NCI-H446 treated with DMSO at 0.1 percent for 48 hours (cell line): ENCODE results near the gene ACTR1B.
"Not testable (repeated sequence)": the region's sequence is repeated elsewhere in the genome, so short reads cannot be mapped to it uniquely, and the experiment has no call there.

ENCODE experiments used
- DNase-seq: peaks from one replicate; lab custom pipeline; 2025; lab: John Stamatoyannopoulos, UW

The ACTR1B gene

DNA sequence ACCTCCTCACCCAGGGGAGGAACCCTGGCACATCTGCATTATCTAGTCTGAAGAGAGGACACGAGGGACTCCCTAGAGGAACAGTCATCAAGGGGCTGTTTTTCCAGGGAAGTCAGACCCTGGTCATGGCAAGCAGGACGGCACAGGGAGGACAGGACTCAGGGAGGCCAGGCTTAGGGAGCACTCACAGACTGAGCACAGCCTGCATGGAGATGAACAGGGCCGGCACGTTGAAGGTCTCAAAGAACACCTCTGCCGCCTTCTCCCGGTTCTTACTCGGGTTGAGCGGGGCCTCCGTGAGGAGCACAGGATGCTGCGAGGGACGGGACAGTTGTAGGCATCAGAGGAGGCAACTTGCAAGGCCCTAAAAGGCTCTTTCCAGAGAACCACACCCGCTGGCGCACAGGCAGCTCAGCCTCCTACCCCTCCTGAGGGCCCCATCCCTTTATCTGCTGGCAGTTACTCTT is 5.1 kb downstream of the ACTR1B start:
- no peak for DNase-seq

DNA sequence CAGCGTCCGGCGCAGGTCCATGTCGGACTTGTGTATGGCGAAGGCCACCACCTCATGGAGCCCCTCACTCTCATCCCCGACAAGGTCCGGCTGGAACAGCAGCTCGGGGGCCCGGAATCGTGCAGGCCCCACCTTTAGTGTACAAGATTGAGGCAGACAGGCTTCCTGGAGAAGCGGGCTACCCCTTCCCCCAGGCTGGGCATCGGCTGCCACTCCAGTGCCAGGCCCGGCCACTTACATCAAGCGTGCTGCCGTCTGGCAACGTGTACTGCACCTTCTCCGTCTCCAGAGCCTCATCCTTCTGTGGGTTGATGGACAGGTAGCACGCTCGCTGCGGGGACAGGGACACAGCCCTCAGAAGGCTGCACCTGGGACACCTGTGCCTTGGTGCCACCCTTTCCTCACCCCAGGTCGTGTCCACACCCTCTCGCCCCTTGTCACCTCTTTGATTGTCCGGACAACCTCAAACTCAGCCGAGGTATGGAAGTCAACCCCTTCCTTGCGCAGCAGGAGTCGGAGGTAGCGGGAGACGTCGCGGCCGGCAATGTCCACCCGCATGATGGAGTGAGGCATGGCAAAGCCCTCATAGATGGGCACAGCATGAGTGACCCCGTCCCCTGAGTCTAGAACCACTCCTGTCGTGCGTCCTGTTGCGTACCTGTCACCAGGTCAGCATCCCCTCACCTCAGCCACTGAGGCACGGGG is 5.7 kb downstream of the ACTR1B start:
- DNase-seq: no peak

DNA sequence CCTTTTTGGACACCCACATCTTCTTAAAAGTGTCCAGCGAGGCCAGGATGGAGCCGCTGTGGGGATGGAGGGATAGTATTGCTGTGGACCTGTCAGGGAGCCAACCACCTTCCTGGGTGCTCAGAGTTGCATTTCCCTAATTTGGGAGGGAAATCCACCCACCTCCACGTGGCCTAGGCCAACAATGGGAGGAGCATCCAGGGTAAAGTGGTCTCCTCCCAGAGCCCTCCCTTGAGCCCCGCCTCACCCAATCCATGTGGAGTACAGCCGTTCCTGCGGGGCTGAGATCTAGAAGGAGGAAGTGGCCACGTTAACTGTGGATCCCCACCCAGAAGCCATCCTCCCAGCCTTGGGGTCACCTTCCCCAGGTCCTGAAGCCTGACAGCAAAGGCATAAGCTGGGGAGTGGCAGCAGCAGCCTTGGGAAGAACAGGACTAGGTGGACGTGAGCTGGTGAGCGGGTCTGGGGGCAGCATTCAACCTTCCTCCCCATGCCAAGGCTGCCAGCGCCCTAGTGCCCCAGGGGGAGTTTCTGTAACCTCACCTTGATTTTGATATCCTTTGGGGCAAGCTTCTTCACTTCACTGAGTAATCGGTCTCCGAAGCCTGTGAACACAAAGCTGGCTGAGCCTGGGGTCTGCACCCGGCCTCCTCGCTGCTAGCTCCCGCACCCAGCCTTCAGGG is 6.8 kb downstream of the ACTR1B start:
- DNase-seq: no peak

DNA sequence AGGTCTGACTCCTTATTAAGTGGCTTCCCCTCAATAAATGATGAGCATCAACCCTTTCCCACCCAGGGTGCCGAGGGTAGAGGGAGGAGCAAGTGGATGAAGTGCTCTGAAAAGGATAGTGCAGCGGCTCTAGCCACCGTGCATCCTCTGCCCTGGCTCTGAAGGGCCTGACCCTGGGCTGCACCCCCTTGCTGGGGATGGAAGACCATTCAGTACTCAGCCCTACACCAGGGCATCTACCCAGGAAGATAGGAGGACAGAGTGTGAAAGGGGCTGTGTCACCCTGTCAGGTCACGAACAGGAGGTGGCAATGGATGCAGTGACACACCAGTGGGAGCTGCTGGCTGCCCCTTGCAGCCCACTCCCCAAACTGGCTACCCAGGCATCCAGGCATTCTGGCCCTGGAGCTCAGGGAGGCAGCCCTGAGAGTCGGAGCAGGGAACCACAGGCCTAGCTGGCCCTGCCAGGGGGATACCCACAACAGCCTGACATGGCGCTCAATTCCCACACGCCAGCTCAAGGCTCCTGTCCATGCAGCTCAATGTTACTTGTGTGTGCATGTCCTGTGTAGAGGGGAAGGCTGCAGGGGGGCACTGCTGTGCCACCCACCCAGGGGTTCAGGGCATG is 7.6 kb downstream of the ACTR1B start:
- no peak for DNase-seq

DNA sequence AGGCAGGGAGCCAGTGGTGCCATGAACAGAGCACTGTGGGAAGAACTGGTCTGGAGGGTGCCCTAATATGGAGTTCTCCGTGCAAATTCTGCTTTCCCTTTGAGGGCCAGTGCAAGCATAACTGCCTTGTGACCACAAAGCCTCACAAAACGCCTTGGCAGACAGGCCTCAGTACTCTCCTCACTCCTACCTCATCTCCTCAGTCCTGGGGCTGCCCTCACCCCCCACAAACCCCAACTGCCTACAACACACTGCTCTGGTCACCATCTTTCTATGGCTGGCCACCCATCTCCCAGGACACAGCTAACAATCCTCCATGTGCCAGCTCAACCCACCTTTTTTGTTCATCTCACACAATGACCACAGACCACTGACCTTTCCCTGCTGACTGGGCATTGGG is 9.1 kb downstream of the ACTR1B start:
- DNase-seq: no peak

DNA sequence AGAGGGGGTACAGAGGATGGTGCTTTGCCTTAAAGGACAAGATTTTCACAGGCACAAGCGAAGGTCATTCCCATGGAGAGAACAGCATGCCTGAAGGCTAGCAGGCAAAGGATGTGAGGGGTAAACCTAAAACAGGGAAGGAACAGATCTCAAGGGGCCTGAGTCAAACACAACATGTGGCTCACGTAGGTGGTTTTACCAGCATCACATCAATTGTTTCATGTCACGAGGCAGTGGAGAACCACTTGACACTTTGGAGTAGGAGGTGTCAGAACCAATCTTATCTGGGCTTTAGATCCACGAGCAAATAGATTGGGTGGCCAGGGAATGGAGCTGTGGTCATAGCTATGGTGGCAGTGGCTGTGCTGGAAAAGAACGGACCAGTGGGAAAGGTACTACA is 9.5 kb downstream of the ACTR1B start:
- DNase-seq: no peak

DNA sequence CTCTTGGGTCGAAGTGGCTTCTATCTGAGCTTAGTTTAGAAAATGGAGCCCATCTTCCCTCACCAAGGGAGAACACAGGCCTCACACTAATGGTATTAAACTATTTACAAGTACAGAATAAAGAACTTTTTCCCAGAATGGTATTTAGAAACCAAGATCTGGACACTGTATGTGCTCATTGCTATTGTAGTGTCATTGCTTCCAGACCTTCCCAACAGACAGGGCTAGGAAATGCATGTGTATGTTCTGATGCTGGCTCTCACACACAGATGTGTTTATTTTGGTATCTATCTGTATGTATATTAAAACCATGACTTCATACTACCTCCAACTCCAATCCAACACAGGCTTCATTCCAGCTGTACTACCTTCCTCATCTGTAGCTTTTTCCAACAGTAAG is 10.0 kb downstream of the ACTR1B start:
- DNase-seq: no peak

DNA sequence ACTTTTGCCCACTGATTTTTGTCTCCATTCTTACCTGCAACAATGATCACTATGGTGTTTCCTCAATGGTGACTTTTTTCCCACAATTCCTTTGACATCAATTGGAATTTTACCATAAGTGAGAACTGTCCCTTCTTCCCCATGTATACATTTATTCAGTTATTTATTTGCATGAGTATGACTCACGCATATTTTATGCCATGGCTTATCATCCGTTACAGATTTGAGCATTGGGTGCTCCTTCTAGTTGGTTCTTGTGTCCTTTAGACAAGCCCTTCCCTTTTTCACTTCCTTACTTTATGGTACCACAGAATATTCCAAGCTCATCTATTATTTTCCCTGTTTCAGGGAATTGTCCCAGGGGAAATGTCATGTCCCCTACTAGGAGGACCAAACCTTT is 10.4 kb downstream of the ACTR1B start:
- no peak for DNase-seq

DNA sequence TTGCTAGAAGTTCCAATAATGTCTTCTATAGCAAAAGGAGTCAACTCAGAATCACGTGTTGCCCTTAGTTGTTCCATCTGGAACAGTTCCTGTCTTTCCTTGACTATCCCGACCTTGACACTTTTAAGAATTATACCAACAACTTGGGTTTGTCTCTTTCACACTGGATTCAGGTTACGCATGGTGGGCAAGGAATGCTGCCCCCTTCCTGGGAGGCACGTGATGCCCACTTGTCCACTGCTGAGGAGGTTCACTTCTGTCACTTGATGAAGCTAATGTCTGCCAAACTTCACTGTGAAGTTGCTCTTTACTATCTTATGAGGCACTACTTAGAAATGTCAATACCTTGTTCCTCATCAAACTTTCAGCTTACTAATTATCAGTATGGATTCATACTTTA is 12.7 kb downstream of the ACTR1B start:
- DNase-seq: no peak

DNA sequence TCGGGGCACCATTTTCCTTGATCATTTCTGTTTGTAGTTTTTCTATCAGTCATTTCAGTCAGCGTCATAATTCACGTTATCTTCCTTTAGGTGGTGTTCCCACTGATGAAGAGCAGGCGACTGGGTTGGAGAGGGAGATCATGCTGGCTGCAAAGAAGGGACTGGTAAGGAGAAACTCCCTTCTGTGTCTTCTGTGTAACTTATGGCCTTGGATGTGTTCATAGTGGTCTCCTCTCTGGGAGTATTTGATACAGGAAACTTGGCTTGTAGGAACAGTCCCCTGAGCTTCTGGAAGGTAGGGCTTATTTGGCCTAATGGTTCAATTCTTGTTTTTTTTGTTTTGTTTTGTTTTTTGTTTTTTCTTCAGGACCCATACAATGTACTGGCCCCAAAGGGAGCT is 16.9 kb downstream of the ACTR1B start:
- DNase-seq: no peak

DNA sequence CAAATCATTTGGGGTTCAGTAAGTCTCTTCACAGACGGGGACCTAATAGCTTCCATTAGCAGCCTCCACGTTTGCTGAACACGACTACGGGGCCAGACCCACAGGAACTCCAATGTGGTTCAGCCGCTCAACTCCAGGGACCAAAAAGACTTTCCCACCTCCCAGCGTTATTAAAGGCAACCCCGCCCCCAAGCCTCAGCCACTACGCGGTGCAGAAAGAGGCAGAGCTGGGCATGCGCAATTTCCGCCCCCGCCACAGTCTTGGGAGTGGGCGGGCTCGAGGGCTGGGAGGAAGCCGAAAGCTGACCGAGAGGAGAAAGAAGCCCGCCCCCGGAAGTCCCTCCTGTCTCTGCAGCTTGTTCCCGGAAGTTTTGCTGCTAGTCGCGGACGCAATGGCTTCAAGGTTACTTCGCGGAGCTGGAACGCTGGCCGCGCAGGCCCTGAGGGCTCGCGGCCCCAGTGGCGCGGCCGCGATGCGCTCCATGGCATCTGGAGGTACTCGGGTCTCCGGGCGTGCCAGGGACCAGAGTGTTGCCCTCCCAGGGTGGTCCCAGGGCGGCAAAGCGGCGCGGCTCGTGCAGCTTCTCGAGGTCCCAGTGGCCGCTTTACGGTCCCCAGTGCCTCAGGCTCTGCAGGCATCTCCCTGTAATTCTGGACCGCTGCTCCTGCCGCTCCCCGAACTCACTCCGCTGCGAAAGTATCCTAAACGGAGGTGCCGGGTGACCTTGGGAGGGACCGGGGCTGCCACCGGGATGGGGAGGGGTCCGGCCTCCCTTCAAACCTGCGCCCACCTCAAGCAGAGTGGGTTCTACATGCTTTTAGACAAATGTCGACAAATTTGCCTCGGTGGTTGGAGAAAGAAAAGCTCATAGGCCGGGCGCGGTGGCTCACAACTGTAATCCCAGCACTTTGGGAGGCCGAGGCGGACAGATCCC is 17.9 kb downstream of the ACTR1B start, which contains the start of gene COX5B:
TSS of gene COX5B (plus strand) at position 368 of the 935 bp plus-strand sequence. CDS start at position 393, 25 bp downstream.
- peak; percentile 92 for DNase-seq

DNA sequence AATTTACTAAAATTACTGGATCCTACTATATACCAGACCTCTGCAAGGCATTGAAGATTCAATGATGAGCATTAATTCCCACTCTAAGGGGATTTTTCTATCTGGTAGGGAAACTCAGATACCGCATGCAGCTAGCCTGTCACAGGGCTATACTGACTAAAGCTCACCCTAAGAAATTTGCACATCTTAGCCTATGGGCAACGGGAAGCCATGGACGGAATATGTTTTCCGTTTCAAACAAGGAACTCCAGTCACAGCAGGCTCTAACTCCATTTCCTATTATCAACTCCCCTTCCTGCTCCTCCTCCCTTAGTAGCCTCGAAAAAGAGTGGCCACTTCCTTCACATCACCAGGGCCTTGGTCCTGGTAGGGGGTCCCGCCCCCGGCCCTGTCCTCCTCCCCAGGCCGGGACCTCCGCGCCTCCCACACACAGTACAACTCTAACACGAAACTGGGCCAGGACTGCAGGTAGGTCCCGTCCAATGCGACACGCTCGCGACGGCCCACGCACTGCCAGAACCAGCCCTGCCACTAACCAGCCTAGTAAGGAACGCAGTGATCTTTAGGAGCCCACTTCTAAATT is 18.6 kb downstream of the ACTR1B start:
- no peak for DNase-seq

DNA sequence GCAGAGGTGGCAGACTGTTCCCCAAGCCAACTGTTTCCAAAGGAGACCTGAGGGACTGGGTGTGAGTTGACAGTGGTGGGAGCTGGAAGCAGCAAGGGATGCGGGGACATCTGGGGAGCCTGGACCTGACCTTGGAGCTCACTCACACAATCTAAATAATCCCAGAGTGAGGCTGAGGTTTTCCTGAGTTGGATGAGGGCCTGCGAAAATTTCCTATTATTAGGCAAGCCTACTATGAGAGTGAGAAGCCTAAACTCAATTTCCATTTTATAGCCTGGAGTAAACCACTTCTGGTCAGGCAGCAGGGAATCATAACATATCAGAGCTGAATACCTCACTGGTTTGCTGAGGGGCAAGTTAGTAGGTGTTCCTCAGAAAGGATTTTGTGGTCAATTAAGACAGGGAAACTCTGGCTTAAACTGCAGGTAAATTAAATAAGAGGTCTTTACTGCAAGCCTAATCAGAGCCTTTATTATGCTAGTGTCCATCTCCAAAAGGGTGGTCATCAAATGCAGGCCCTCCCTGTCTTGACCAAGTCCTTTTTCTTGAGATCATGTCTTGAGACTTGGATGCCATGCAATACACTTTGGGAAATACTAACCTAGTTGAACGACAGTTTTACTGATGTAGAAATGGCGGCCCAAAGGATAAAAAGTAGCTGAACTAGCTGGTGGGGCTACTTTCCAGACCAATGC is 19.7 kb downstream of the ACTR1B start:
- no peak for DNase-seq

DNA sequence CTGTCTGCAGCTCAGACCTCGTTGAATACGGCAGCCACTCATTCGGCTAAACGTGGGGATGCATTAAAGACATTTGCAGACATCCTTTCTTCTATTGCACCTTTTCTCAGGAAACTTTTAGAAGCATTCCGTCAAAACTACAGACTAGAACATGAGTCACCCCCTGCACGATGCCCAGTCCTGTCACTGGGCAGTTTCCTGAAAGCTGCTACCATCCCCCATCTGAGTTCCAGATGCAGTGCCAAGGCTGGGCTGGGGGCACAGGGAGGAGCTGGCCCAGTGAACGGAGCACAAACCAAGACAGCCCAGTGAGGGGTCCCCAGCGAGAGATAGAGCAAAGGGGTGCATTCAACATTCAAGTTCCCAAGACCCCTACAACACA is 37.8 kb downstream of the ACTR1B start:
- DNase-seq: not testable (repeated sequence)

DNA sequence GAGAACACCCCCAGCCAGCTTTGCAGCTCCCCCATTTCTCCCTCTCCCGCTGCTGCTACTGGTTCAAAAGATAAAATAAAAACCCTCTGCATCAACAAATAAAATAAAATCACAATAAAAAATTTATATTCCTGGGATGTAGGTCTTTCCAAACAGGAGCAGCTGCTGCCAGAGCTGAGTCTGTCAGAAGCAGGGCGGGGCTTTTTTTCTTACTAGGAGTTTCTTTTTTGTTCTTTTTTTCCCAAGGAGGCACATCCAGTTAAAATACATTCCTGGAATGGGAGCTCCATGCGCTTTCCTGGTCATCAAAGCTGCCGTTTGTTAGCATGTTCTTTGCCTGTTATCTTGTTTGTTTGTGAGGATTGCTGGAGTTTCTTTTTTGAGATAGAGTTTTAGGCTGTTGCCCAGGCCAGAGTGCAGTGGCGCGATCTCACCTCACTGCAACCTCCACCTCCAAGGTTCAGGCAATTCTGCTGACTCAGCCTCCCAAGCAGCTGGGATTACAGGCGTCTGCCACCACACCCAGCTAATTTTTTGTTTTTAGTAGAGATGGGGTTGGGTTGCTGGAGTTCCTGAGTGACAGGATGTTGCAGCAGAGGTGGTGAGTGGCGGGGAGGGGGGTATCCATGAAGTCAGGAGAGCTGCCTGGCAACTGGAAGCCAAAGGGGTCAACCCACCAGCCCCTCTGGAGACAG is 38.3 kb downstream of the ACTR1B start:
- DNase-seq: not testable (repeated sequence)

DNA sequence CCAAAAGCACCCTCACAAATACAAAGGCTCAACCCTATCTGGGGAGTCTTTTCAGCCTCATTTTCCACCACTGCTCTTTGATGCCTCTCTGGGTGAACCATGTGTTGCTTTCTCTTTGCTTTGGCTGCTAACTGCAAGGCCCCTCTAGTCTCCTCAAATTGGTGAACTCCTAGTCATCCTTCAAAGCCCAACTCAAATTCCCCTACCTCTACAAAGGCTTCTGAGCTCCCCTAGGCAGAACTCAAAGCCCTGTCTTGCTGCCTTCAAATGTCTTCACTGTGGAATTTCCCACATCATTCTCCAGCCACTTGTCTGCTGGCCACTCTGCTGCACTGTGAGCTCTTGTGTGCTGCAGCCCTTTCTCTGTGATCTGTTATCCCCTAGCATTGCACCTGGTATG is 40.9 kb downstream of the ACTR1B start:
- DNase-seq: not testable (repeated sequence)

DNA sequence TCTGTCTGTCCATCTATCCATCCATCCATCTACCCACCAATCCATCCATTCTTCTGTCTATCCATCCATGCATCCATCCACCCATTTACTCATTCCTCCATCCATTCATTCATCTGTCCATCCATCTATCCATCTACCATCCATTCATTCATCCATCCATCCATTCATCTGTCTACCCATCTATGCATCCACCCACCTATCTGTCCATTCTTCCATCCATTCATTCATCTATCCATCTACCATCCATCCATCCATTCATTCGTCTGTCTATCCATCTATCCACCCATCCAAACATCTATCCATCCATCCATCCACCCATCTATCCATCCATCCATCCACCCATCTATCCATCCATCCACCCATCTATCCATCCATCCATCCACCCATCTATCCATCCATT is 43.4 kb downstream of the ACTR1B start:
- not testable (repeated sequence) for DNase-seq

DNA sequence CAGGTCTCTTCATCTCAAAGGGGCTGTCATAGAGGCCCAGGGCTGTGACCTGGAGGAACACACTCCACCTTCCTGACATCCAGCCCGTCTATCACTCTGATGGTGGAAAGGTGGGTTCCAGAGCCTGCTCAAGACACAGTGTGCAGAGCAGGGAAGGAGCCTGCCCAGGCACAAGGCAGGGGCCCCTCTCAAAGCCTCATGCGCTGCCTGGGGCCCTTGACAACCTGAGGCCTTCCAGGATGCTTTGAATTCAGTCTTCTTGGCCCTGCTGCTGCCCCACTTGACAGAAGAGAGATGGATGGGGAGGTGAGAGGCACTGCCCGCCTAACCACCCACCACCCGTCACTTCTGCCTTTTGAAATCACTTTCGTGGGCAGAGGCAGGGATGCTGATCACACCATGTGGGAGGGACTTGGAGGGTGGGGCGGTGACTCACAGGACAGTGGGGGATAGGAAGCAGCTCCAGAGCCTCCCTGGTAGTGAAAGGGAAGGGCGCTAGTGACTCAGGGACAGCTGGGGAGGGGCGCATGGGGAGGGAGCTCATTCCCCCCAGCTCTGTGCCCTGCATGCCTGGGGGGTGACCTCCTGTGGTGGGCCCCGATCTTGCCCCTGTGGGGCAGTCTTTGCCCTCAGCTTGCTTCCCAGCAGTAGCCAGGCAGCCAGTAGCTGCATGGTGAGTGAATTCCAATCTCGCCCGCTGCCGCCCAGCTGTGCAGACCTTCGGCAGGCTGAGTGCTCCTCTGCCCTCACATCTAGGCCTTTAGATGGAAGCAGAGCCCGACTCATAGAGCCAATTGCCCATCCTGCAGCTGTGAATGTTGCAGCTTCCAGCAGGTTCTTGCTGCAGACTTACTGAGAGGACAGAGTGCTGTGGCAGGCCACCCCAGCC is 44.7 kb downstream of the ACTR1B start:
- DNase-seq: not testable (repeated sequence)

DNA sequence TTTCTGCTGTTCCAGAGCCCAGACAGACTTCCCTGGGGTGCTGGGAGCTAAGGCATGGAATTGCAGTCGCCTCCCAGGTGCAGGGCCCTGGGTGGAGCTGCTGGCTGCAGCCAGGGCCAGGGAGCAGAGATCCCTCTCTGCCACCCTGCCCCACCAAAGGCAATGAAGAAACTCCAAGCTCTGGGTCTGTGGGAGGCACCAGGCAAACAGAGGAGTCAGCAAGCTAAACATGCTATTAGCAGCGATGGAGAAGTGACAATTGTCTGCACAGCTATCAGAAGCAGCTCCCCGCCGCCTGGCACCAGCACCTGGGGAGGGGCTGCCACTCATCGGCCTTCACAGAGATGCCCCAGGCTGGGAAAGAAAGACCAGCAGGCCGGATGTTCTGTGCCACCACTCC is 45.9 kb downstream of the ACTR1B start:
- no peak for DNase-seq
